Measurements from ENCODE around the gene C1QTNF1.

DNA sequence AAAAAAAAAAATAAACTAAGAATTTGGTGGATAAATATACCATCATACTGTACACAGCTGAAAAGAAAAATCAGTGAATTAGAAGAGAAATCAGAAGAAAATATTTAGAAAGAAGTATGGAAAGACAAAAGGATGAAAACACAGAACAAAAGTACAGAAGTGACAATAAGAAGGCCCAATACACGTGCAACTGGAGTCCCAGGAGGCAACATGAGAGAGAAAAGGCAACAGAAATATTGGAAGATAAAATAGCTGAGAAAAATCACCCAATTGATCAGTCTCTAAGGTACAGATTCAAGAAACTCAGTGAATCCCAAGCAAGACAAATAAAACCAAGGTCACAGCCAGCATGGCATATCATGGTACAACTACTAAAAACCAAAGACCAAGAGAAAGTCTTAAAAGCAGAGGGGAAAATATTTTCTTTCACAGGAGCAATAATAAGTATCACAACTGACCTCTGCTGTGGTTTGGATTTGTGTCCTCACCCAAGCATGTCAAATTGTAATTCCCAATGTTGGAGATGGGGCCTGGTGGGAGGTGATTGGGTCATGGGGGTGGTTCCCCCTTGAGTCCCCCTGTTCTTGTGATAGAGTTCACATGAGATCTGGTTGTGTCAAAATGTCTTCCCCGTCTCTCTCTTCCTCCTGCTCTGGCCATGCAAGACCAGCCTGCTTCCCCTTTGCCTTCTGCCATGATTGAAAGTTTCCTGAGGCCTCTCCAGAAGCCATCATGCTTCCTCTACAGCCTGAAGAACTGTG lies 30.4 kb downstream of the C1QTNF1 start:
- TF ChIP-seq CTCF (IDR thresholded peaks at IDR 0.05) (no peak), EZH2 (IDR thresholded peaks at IDR 0.05; ENCODE audit: borderline replicate concordance, insufficient read depth, low read depth, low read length, poor library complexity, severe bottlenecking) (no peak)

Measured in B cell (primary cell).